Esophagus (tissue), 2 donors: ENCODE data around the gene STX18. TPM values are rescaled to one million over a fixed set of nuclear protein-coding genes. Genes with fewer than 3 reads are reported as not detected.
"Not testable (repeated sequence)": the region's sequence is repeated elsewhere in the genome, so short reads cannot be mapped to it uniquely, and the experiment has no call there.

Experiments
- H3K27ac ChIP-seq, 2 donors: one replicate each; pipeline ENCODE4 v1.5.1; 2013; ENCODE audit warnings: low read depth in 2 of 2, mild to moderate bottlenecking in 2 of 2, inconsistent platforms in 1 of 2, low read length in 1 of 2, moderate library complexity in 1 of 2
- H3K27me3 ChIP-seq, 2 donors: one replicate each; pipeline ENCODE4 v1.6.1; 2013; ENCODE audit warnings: low read length in 2 of 2, control low read depth in 1 of 2, mild to moderate bottlenecking in 1 of 2; ENCODE audit not compliant: insufficient read depth in 2 of 2, control insufficient read depth in 1 of 2
- H3K36me3 ChIP-seq, 2 donors: one replicate each; pipeline ENCODE4 v1.6.1; 2013; ENCODE audit warnings: low read length in 1 of 2; ENCODE audit not compliant: control insufficient read depth in 2 of 2, insufficient read depth in 2 of 2
- H3K4me1 ChIP-seq, 2 donors: one replicate each; pipeline ENCODE4 v1.6.1; 2013; ENCODE audit warnings: low read length in 1 of 2; ENCODE audit not compliant: control insufficient read depth in 2 of 2, insufficient read depth in 2 of 2
- H3K4me3 ChIP-seq, 2 donors: one replicate each; pipeline ENCODE4 v1.5.1; 2013; ENCODE audit warnings: low read length in 2 of 2, mild to moderate bottlenecking in 2 of 2, low read depth in 1 of 2, moderate library complexity in 1 of 2
- H3K9me3 ChIP-seq, 2 donors: one replicate each; pipeline ENCODE4 v1.6.1; 2013; ENCODE audit warnings: mild to moderate bottlenecking in 2 of 2, low read depth in 1 of 2, low read length in 1 of 2, moderate library complexity in 1 of 2; ENCODE audit not compliant: control insufficient read depth in 2 of 2, insufficient read depth in 1 of 2
- WGBS, 2 donors: extraction: QIAGEN DNeasy Blood & Tissue Kit; methylation state at CpG; one replicate each; pipeline ENCODE4 v1.1.7; 2013; 5-methylcytosine and 5-hydroxymethylcytosine counted together
- polyA plus RNA-seq, 2 donors: library from polyadenylated mRNA; stranded (reverse); fragments of 200-250 nt; gene quantifications; one replicate each; pipeline ENCODE4 v1.2.3, GENCODE V29; 2013
- donor health status: healthy with polysubstance abuse.
- donor health status: Bipolar disorder and iron deficiency.

Gene STX18
- polyA plus RNA-seq, 2 donors: 12.4 to 17.3 TPM

- WGBS, 2 donors: 50 to 60% methylated on average over 10 of the region's 10 CpGs
- no peak overlapping the region for H3K27ac ChIP-seq
- no peak overlapping the region for H3K4me3 ChIP-seq
- peaks cover 0 to 3% of the 10 kb centered on the region in 2 donors for H3K4me1 ChIP-seq
- H3K27me3 ChIP-seq: no peaks in the 10 kb centered on the region
- no peaks in the 10 kb centered on the region for H3K9me3 ChIP-seq
- H3K36me3 ChIP-seq: no peaks in the 10 kb centered on the region
Observed at GRCh38 chr4:4477796-4478195, 64.1 kb downstream of the STX18 start.

GRCh38 chr4:4477391-4477790, 64.5 kb downstream of the STX18 start:
- 52 to 58% methylated on average over 3 of the region's 3 CpGs for WGBS, 2 donors
- H3K4me1 ChIP-seq: peaks cover 0 to 3% of the 10 kb centered on the region in 2 donors

GRCh38 chr4:4474476-4474875, 67.4 kb downstream of the STX18 start:
- H3K27ac ChIP-seq: no peak overlapping the region
- no peaks in the 10 kb centered on the region for H3K27me3 ChIP-seq
- H3K4me3 ChIP-seq: no peak overlapping the region
- no peaks in the 10 kb centered on the region for H3K36me3 ChIP-seq
- H3K9me3 ChIP-seq: no peaks in the 10 kb centered on the region
- 91 to 93% methylated on average over 3 of the region's 3 CpGs for WGBS, 2 donors
- peaks cover 0 to 3% of the 10 kb centered on the region in 2 donors for H3K4me1 ChIP-seq

More at GRCh38 chr4:4477391-4477790, 64.5 kb downstream of the STX18 start:
- Histone ChIP-seq H3K36me3 (no peaks in the 10 kb centered on the region), H3K27me3 (no peaks in the 10 kb centered on the region), H3K4me3 (no peak overlapping the region), H3K9me3 (no peaks in the 10 kb centered on the region), H3K27ac (no peak overlapping the region)

- H3K4me3 ChIP-seq: no peak overlapping the region
- H3K4me1 ChIP-seq: peaks cover 0 to 2% of the 10 kb centered on the region in 2 donors
- 75 to 90% methylated on average over 8 of the region's 8 CpGs for WGBS, 2 donors
- no peaks in the 10 kb centered on the region for H3K9me3 ChIP-seq
- H3K27ac ChIP-seq: no peak overlapping the region
- H3K36me3 ChIP-seq: peaks cover 0 to 3% of the 10 kb centered on the region in 2 donors
- H3K27me3 ChIP-seq: no peaks in the 10 kb centered on the region
Observed at GRCh38 chr4:4472344-4472958, 69.4 kb downstream of the STX18 start.

- H3K9me3 ChIP-seq: no peaks in the 10 kb centered on the region
- no peak overlapping the region for H3K27ac ChIP-seq
- no peaks in the 10 kb centered on the region for H3K4me1 ChIP-seq
- H3K4me3 ChIP-seq: no peak overlapping the region
- H3K27me3 ChIP-seq: no peaks in the 10 kb centered on the region
- WGBS, 2 donors: 94 to 95% methylated on average over 3 of the region's 3 CpGs
- peaks cover 0 to 8% of the 10 kb centered on the region in 2 donors for H3K36me3 ChIP-seq
Observed at GRCh38 chr4:4471195-4471594, 70.7 kb downstream of the STX18 start.

GRCh38 chr4:4470208-4470607, 71.6 kb downstream of the STX18 start:
- Histone ChIP-seq H3K27me3 (no peaks in the 10 kb centered on the region), H3K9me3 (no peaks in the 10 kb centered on the region), H3K4me3 (no peak overlapping the region), H3K4me1 (no peaks in the 10 kb centered on the region), H3K27ac (no peak overlapping the region), H3K36me3 (peaks cover 0 to 13% of the 10 kb centered on the region in 2 donors)
- WGBS, 2 donors: 92 to 93% methylated on average over 3 of the region's 3 CpGs

GRCh38 chr4:4465238-4465637, 76.6 kb downstream of the STX18 start:
- H3K4me3 ChIP-seq, H3K27ac ChIP-seq, H3K4me1 ChIP-seq, H3K27me3 ChIP-seq, H3K9me3 ChIP-seq: not testable (repeated sequence)
- WGBS, 2 donors: 97 to 100% methylated on average over 3 of the region's 3 CpGs
- peaks cover 0 to 13% of the 10 kb centered on the region in 2 donors for H3K36me3 ChIP-seq

GRCh38 chr4:4462970-4463369, 78.9 kb downstream of the STX18 start:
- no peak overlapping the region for H3K4me3 ChIP-seq
- H3K9me3 ChIP-seq: no peaks in the 10 kb centered on the region
- peaks cover 4 to 19% of the 10 kb centered on the region in 2 donors for H3K36me3 ChIP-seq
- H3K27me3 ChIP-seq: no peaks in the 10 kb centered on the region
- no peak overlapping the region for H3K27ac ChIP-seq
- H3K4me1 ChIP-seq: no peaks in the 10 kb centered on the region
- WGBS, 2 donors: 60 to 71% methylated on average over 3 of the region's 3 CpGs

- no peaks in the 10 kb centered on the region for H3K4me1 ChIP-seq
- peaks cover 4 to 21% of the 10 kb centered on the region in 2 donors for H3K36me3 ChIP-seq
- WGBS, 2 donors: 72 to 84% methylated on average over 5 of the region's 5 CpGs
- H3K27me3 ChIP-seq: no peaks in the 10 kb centered on the region
- H3K27ac ChIP-seq: no peak overlapping the region
- H3K9me3 ChIP-seq: no peaks in the 10 kb centered on the region
- no peak overlapping the region for H3K4me3 ChIP-seq
Observed at GRCh38 chr4:4461850-4462249, 80.0 kb downstream of the STX18 start.

- Histone ChIP-seq H3K4me3 (no peak overlapping the region), H3K36me3 (peaks cover 7 to 25% of the 10 kb centered on the region in 2 donors)
Observed at GRCh38 chr4:4461178-4461577, 80.7 kb downstream of the STX18 start.

More at GRCh38 chr4:4461178-4461577, 80.7 kb downstream of the STX18 start:
- H3K9me3 ChIP-seq: no peaks in the 10 kb centered on the region
- no peaks in the 10 kb centered on the region for H3K27me3 ChIP-seq
- H3K4me1 ChIP-seq: no peaks in the 10 kb centered on the region
- H3K27ac ChIP-seq: no peak overlapping the region
